Measurements from ENCODE around the gene ANTXR2. TPM values are rescaled to one million over a fixed set of nuclear protein-coding genes. Genes with fewer than 3 reads are reported as not detected.

The ANTXR2 gene
- total and polyA plus RNA-seq, 2 of the 8 experiments (the other 6 are each of a cell fraction or from before 2014, with no cell fraction given): 1.1 to 7.5 TPM

DNA sequence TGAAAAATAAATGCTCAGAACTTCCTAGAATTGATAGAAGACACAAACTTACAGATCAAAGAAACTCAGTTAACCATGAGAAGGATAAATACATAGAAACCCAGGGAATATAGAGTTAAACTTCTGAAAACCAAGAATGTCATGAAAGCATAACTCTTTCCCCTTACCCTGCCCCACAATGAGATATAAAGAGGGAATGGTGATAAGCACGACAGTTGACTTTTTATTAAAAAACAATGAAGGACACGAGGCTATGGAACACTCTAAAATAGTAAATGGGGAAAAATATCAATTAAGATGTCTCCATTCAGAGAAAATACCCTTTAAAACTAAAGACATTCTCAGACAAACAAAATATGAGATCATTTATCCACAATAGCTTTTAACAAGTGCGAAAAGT, 154.7 kb downstream of the ANTXR2 start:
- POLR2A ChIA-PET (ENCODE audit: partially characterized antibody): no interaction called here
- Histone ChIP-seq H3K23ac (ENCODE audit: insufficient read length) (no peak overlapping the region), H4K20me1 (replicated peaks in 1 of 2; ENCODE audit: control insufficient read depth in 1 of 2, insufficient read depth in 2 of 2, low read length in 2 of 2) (no peaks in the 10 kb centered on the region), H3K4me1 (replicated peaks in 1 of 4; ENCODE audit: control insufficient read depth in 3 of 4, insufficient read depth in 4 of 4, low read length in 3 of 4) (no peaks in the 10 kb centered on the region), H3K36me3 (ENCODE audit: control insufficient read depth in 2 of 4, insufficient read depth in 4 of 4, low read length in 3 of 4) (no peaks in the 10 kb centered on the region), H3K14ac (ENCODE audit: insufficient read length) (no peak overlapping the region), H4K91ac (replicated peaks; ENCODE audit: insufficient read length, low read length) (no peak overlapping the region), H2BK5ac (ENCODE audit: low read depth, low read length) (no peak overlapping the region), H3K4ac (replicated peaks; ENCODE audit: insufficient read length, low read depth, low read length) (no peak overlapping the region), H2BK15ac (ENCODE audit: low read length) (no peak overlapping the region), H3K9me3 (ENCODE audit: insufficient read depth in 2 of 2, low read depth in 1 of 2, low read length in 1 of 2) (no peaks in the 10 kb centered on the region), H3K27ac (ENCODE audit: low read depth, low read length) (no peak overlapping the region), H2BK120ac (replicated peaks; ENCODE audit: low read depth, low read length) (no peak overlapping the region), H3K18ac (ENCODE audit: extremely low read depth, low read length) (no peak overlapping the region), H2AFZ (ENCODE audit: low read length) (no peak overlapping the region), H3K56ac (replicated peaks; ENCODE audit: insufficient read length, low read depth, low read length) (no peak overlapping the region), H3K9ac (replicated peaks in 1 of 4; ENCODE audit: extremely low read depth in 1 of 4, low read depth in 3 of 4, low read length in 3 of 4) (no peak overlapping the region), H4K5ac (ENCODE audit: insufficient read length, low read depth, low read length) (no peak overlapping the region), H3K23me2 (ENCODE audit: low read depth, low read length) (no peaks in the 10 kb centered on the region), H3K4me2 (ENCODE audit: insufficient read depth in 1 of 2, low read depth in 2 of 2, low read length in 2 of 2) (no peak overlapping the region), H3K4me3 (ENCODE audit: extremely low read depth in 1 of 4, insufficient read depth in 2 of 4, low read depth in 3 of 4, low read length in 4 of 4) (no peak overlapping the region), H2BK12ac (ENCODE audit: low read depth, low read length) (no peak overlapping the region), H3K79me2 (ENCODE audit: control insufficient read depth in 1 of 2, insufficient read depth in 2 of 2, low read length in 2 of 2) (no peaks in the 10 kb centered on the region), H4K8ac (ENCODE audit: extremely low read depth, insufficient read depth, low read length) (no peak overlapping the region), H2BK20ac (ENCODE audit: low read length) (no peak overlapping the region), H2AK5ac (ENCODE audit: low read depth, low read length) (no peak overlapping the region), H3K79me1 (ENCODE audit: low read depth, low read length) (no peaks in the 10 kb centered on the region), H3K27me3 (replicated peaks in 1 of 4; ENCODE audit: control insufficient read depth in 3 of 4, extremely low read depth in 1 of 4, insufficient read depth in 3 of 4, low read length in 3 of 4) (no peaks in the 10 kb centered on the region)
- DNase-seq (ENCODE audit: low read depth in 1 of 2, low spot score in 2 of 2) (no peak), FAIRE-seq (no peak)
- CTCF ChIA-PET (ENCODE audit: partially characterized antibody): interaction anchor here (0.6 to 1.1 kb wide), 3 partner anchors 12 to 967 kb away, joined by 3 read pairs; no protein-coding TSS in a partner anchor
- 81% methylated on average over 3 of the region's 3 CpGs; no CpG with 5 or more reads in 1 of the 2 experiments for WGBS, 2 experiments (ENCODE audit: extremely low coverage in 1 of 2, insufficient coverage in 1 of 2, insufficient read length in 1 of 2, insufficient replicate concordance in 2 of 2, low coverage in 1 of 2, low lambda C conversion rate in 2 of 2, missing lambda C conversion rate in 1 of 2)
- TF ChIP-seq, protein P1, sequence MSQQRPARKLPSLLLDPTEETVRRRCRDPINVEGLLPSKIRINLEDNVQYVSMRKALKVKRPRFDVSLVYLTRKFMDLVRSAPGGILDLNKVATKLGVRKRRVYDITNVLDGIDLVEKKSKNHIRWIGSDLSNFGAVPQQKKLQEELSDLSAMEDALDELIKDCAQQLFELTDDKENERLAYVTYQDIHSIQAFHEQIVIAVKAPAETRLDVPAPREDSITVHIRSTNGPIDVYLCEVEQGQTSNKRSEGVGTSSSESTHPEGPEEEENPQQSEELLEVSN (IDR thresholded peaks at IDR 0.05): no peak
- TF ChIP-seq NANOG (IDR thresholded peaks at IDR 0.05; ENCODE audit: insufficient read depth, low read depth, low read length, poor library complexity, severe bottlenecking): no peak
- TF ChIP-seq HDAC2 (IDR thresholded peaks at IDR 0.05; ENCODE audit: borderline replicate concordance in 1 of 2, low read depth in 2 of 2, low read length in 2 of 2): no peak
- no peak for TF ChIP-seq SRF (IDR thresholded peaks at IDR 0.05; ENCODE audit: low read depth, low read length)
- TF ChIP-seq TBP (IDR thresholded peaks at IDR 0.05; ENCODE audit: low read depth, low read length): no peak
- TF ChIP-seq TEAD4 (IDR thresholded peaks at IDR 0.05; ENCODE audit: low read depth, low read length): no peak
- no peak for TF ChIP-seq JUN (IDR thresholded peaks at IDR 0.05; ENCODE audit: low read depth, low read length)
- no peak for TF ChIP-seq TAF1 (IDR thresholded peaks at IDR 0.05; ENCODE audit: low read depth, low read length)
- no peak for TF ChIP-seq SP2 (IDR thresholded peaks at IDR 0.05; ENCODE audit: low read length)
- TF ChIP-seq SP4 (IDR thresholded peaks at IDR 0.05; ENCODE audit: low read length): no peak
- no peak for TF ChIP-seq TCF12 (IDR thresholded peaks at IDR 0.05; ENCODE audit: low read depth, low read length)

All from H1 (cell line).